HepG2 (cell line): ENCODE results near the gene RANGRF.

Experiments used
- BRF2 ChIP-seq: sonication (generic); formaldehyde crosslinking; IDR thresholded peaks from 2 replicates; pipeline ENCODE4 v1.8.1; 2022; ENCODE audit warnings: mild to moderate bottlenecking, missing genetic modification reagents
- CBFB ChIP-seq: sonication (generic); formaldehyde crosslinking; IDR thresholded peaks from 2 replicates; pipeline ENCODE4 v1.4.0; 2020; ENCODE audit warnings: missing genetic modification reagents
- EP300 ChIP-seq, 3 experiments: sonication (generic) in 1 of 3; formaldehyde crosslinking in 1 of 3; IDR thresholded peaks; 2 replicates each; pipeline versions ENCODE4 v1.5.1 to v1.6.1; 2011 to 2020; ENCODE audit warnings: low read depth in 2 of 3, low read length in 2 of 3, borderline replicate concordance in 1 of 3, improper control_type of control experiment in 1 of 3, mild to moderate bottlenecking in 1 of 3, missing genetic modification reagents in 1 of 3, moderate library complexity in 1 of 3
- GABPA ChIP-seq, 2 experiments: IDR thresholded peaks; 2 replicates each; pipeline ENCODE4 v1.6.1; 2011 to 2016; ENCODE audit warnings: low read depth in 2 of 2, low read length in 1 of 2, missing biosample characterization in 1 of 2, missing genetic modification characterization in 1 of 2
- IRF2 ChIP-seq: IDR thresholded peaks from 2 replicates; pipeline ENCODE4 v1.6.1; 2018; ENCODE audit warnings: missing genetic modification reagents, missing compliant biosample characterization
- JUN ChIP-seq: sonication (generic); formaldehyde crosslinking; IDR thresholded peaks from 2 replicates; pipeline ENCODE4 v1.4.0; 2020; ENCODE audit warnings: mild to moderate bottlenecking, missing genetic modification reagents
- MXI1 ChIP-seq: IDR thresholded peaks from 3 replicates; pipeline ENCODE4 v1.6.1; 2012; ENCODE audit warnings: low read depth, low read length, inconsistent platforms, borderline replicate concordance
- NFE2 ChIP-seq: sonication (generic); formaldehyde crosslinking; IDR thresholded peaks from 2 replicates; pipeline ENCODE4 v1.4.0; 2020; ENCODE audit warnings: missing genetic modification reagents
- POLR2A ChIP-seq, 2 experiments: IDR thresholded peaks; 2 replicates each; pipeline ENCODE4 v1.6.1; 2011; ENCODE audit warnings: low read depth in 2 of 2, low read length in 2 of 2, mild to moderate bottlenecking in 1 of 2, moderate library complexity in 1 of 2; ENCODE audit not compliant: insufficient read depth in 1 of 2
- SMAD1 ChIP-seq: sonication (generic); formaldehyde crosslinking; IDR thresholded peaks from 2 replicates; pipeline ENCODE4 v1.4.0; 2020; ENCODE audit warnings: missing genetic modification reagents, low read depth, mild to moderate bottlenecking, borderline replicate concordance

GRCh38 chr17:8310601-8311123 lies 22.2 kb downstream of the RANGRF start:
- TF ChIP-seq MXI1 (no peak), SMAD1 (CRISPR knock-in tag) (no peak), POLR2A (IDR thresholded peaks at IDR 0.05; ENCODE audit: insufficient read depth in 1 of 2, low read depth in 2 of 2, low read length in 2 of 2) (no peak), EP300 (IDR thresholded peaks at IDR 0.05; ENCODE audit: low read depth in 2 of 2, low read length in 2 of 2) (no peak), EP300 (CRISPR knock-in tag; IDR thresholded peaks at IDR 0.05; ENCODE audit: borderline replicate concordance) (no peak), GABPA (IDR thresholded peaks at IDR 0.05; ENCODE audit: low read depth, low read length) (no peak), GABPA (CRISPR knock-in tag; IDR thresholded peaks at IDR 0.05; ENCODE audit: low read depth) (no peak), NFE2 (CRISPR knock-in tag) (no peak), CBFB (CRISPR knock-in tag) (no peak), IRF2 (CRISPR knock-in tag) (no peak), BRF2 (CRISPR knock-in tag) (no peak), JUN (CRISPR knock-in tag) (no peak)
